Amniotic epithelial cell (primary cell): ENCODE data around the gene TP53I3.
A peak's percentile ranks its signal among the peaks of the same experiment; 100 is the strongest.
"Not testable (repeated sequence)": the region's sequence is repeated elsewhere in the genome, so short reads cannot be mapped to it uniquely, and the experiment has no call there.

Experiments used
- DNase-seq: peaks from one replicate; pipeline ENCODE4 v3.0.0-alpha.2; 2010; ENCODE audit warnings: low read depth

TP53I3 gene

DNA sequence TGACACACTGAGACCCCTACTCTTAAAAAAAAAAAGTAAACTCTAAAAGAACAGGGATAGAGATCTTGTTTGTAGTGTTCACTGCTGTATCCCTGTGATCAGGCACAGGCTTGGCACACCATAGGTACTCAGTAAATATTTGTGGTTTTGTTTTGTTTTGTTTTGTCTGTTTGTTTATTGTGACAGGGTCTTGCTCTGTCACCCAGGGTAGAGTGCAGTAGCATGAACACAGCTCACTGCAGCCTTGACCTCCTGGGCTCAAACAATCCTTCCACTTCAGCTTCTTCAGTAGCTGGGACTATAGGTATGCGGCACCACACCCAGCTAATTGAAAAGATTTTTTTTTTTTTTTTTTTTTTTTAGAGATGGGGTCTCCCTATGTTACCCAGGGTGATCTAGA lies 31.7 kb downstream of the TP53I3 start:
- no peak for DNase-seq

GRCh38 chr2:24051833-24052232 lies 32.8 kb downstream of the TP53I3 start:
- DNase-seq, result no peak

- peak; percentile 3 for DNase-seq
Measured at GRCh38 chr2:24050041-24050979, 34.3 kb downstream of the TP53I3 start.

DNA sequence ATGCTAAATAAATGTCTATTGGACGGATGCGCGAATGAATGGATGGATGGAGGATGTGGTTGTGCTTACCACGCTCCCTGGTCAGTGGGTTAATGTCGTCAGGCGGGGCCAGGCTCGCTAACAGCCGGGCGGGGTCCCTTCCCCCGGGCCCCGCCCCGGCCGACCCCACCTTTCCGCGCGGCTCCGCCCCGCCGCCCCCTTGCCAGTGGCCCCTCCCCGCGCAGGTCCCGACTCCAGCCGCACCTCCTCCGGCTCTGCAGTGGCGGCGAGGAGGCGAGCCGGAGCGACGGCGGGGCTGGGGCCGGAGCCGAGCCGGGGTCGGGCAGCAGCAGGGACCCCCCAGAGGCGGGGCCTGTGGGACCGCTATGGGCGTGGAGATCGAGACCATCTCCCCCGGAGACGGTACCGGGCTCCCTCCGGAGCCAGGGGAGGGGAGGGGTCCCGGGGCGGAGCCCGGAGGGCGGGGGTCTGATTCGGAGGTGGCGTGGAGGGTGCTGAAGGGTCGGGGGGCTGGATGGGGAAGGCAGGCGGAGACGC lies 35.1 kb downstream of the TP53I3 start, which contains the start of gene FKBP1B:
Gene FKBP1B (plus strand): TSS at position 257 of the 537 bp plus-strand sequence. CDS start 109 bp downstream, at position 366.
- DNase-seq, result peak; percentile 40

- no peak for DNase-seq
Measured at GRCh38 chr2:24048769-24049484, 35.7 kb downstream of the TP53I3 start.

GRCh38 chr2:24047703-24048033 lies 37.0 kb downstream of the TP53I3 start:
- no peak for DNase-seq

DNA sequence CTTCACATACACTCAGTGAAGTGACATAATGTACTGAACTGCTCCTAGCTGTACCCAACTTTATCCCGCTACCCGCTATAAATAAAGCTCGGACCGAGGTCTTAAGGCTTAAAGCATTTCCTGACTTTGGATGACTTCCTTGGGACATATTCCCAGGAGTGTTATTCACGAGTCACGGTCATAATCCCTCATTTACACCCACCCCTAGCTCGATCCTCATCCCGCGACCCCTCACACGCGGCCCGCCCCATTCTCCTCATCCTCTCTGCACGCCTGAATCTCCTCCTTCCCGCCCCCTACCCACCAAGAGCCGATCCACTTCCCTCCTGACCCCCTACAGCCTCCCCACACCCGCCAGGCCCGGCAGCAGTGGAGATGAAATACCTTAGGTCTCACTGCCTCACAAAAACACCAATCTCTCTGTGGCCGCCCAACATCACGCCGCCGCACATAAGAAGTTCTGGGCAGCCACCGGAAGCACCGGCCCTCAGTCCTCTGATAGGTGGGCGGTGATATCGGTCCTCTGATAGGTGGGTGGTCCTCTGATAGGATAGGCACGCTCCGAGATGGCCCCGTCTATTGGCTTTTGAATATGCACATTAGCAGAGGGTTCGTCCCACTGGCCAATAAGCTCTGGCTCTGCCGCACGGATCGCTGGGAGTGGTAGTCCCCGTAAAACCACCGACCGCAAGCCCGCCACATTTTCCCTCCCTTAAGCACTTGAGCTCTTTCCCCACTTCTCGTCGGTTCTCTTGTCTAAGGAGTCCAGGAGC lies 37.5 kb downstream of the TP53I3 start, which contains the start of gene WDCP:
Gene WDCP (minus strand): TSS at position 462 of the 773 bp plus-strand sequence. CDS start 7,897 bp downstream, outside the sequence.
- peak; percentile 99 for DNase-seq

GRCh38 chr2:24046599-24046929 lies 38.1 kb downstream of the TP53I3 start:
- no peak for DNase-seq

GRCh38 chr2:24045511-24046508 lies 38.8 kb downstream of the TP53I3 start:
- no peak for DNase-seq

DNA sequence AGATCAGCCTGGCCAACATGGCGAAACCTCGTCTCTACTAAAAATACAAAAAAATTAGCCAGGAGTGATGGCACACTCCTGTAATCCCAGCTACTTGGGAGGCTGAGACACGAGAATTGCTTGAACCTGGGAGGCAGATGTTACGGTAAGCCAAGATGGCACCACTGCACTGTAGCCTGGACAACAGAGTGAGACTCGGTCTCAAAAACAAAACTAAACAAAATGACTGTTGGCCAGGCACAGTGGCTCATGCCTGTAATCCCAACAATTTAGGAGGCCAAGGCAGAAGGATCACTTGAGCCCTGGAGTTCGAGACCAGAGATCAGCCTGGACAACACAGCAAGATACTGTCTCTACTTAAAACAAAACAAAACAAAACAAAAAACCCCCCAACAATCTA lies 41.5 kb downstream of the TP53I3 start:
- DNase-seq, result not testable (repeated sequence)

DNA sequence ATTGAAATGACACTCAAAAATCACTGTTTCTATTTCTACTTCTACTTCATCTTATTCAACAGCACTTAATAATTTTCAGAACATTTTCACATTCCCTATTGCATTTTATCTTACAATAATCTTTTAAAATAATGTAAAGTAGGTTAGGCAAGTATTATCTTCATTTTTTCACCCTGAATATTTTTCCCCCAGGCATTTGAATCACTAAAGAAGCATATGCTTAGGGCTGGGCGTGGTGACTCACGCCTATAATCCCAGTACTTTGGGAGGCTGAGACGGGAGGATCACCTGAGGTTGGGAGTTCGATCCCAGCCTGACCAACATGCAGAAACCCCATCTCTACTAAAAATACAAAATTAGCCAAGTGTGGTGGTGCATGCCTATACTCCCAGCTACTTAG lies 44.1 kb downstream of the TP53I3 start:
- DNase-seq, result no peak

GRCh38 chr2:24038786-24039499 lies 45.7 kb downstream of the TP53I3 start:
- no peak for DNase-seq
